ENCODE measurements around the gene FGF23. TPM values are rescaled to one million over a fixed set of nuclear protein-coding genes. Genes with fewer than 3 reads are reported as not detected.

The FGF23 gene
- total and polyA plus RNA-seq, 4 donors = 0.10 to 0.83 (median 0.47) TPM; not detected in 1

- H3K9me3 ChIP-seq (ENCODE audit: control insufficient read depth in 4 of 4, low read length in 3 of 4) = no peaks in the 10 kb centered on the region
- no peak overlapping the region for H3K4me3 ChIP-seq (ENCODE audit: low read depth in 1 of 3, low read length in 3 of 3)
- H3K4me1 ChIP-seq (ENCODE audit: control insufficient read depth in 4 of 4, insufficient read depth in 4 of 4, low read length in 3 of 4) = no peaks in the 10 kb centered on the region
- H3K27ac ChIP-seq (ENCODE audit: low read depth in 1 of 2, low read length in 2 of 2) = no peak overlapping the region
- H3K9ac ChIP-seq (ENCODE audit: low read depth in 1 of 2, low read length in 2 of 2) = no peak overlapping the region
- H3K36me3 ChIP-seq (ENCODE audit: control insufficient read depth in 4 of 4, insufficient read depth in 3 of 4, low read depth in 1 of 4, low read length in 3 of 4) = no peaks in the 10 kb centered on the region
- no peak for TF ChIP-seq GABPA (IDR thresholded peaks at IDR 0.05 in 1 of 2, conservative IDR thresholded peaks at IDR 0.05 in 1 of 2)
- TF ChIP-seq JUND (IDR thresholded peaks at IDR 0.05) = no peak
- TF ChIP-seq SP1 (IDR thresholded peaks at IDR 0.05) = no peak
- TF ChIP-seq, protein P1, sequence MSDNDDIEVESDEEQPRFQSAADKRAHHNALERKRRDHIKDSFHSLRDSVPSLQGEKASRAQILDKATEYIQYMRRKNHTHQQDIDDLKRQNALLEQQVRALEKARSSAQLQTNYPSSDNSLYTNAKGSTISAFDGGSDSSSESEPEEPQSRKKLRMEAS (IDR thresholded peaks at IDR 0.05) = no peak
- no peak for TF ChIP-seq ZBTB33 (IDR thresholded peaks at IDR 0.05)
- TF ChIP-seq, protein P2, sequence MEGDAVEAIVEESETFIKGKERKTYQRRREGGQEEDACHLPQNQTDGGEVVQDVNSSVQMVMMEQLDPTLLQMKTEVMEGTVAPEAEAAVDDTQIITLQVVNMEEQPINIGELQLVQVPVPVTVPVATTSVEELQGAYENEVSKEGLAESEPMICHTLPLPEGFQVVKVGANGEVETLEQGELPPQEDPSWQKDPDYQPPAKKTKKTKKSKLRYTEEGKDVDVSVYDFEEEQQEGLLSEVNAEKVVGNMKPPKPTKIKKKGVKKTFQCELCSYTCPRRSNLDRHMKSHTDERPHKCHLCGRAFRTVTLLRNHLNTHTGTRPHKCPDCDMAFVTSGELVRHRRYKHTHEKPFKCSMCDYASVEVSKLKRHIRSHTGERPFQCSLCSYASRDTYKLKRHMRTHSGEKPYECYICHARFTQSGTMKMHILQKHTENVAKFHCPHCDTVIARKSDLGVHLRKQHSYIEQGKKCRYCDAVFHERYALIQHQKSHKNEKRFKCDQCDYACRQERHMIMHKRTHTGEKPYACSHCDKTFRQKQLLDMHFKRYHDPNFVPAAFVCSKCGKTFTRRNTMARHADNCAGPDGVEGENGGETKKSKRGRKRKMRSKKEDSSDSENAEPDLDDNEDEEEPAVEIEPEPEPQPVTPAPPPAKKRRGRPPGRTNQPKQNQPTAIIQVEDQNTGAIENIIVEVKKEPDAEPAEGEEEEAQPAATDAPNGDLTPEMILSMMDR (IDR thresholded peaks at IDR 0.05; ENCODE audit: low read depth, low read length, missing input control) = no peak
- TF ChIP-seq HNF4A (conservative IDR thresholded peaks at IDR 0.05) = no peak
- TF ChIP-seq FOXA1 (IDR thresholded peaks at IDR 0.05) = no peak
- no peak for TF ChIP-seq YY1 (IDR thresholded peaks at IDR 0.05)
- no peak for TF ChIP-seq NR2F2 (IDR thresholded peaks at IDR 0.05)
- no peak for TF ChIP-seq TAF1 (conservative IDR thresholded peaks at IDR 0.05)
- no peak for TF ChIP-seq RAD21 (IDR thresholded peaks at IDR 0.05)
- DNase-seq (ENCODE audit: low spot score) = no peak
- H3K27me3 ChIP-seq (ENCODE audit: control insufficient read depth in 4 of 4, insufficient read depth in 4 of 4, low read length in 3 of 4) = no peaks in the 10 kb centered on the region
- 73% methylated on average over 3 of the region's 3 CpGs for WGBS
These were observed 21.6 kb upstream of the FGF23 start for GRCh38 chr12:4401117-4401516.

GRCh38 chr12:4395818-4396217 is 16.3 kb upstream of the FGF23 start:
- peaks cover 0 to 5% (median 2%) of the 10 kb centered on the region in 4 donors for H3K27me3 ChIP-seq (ENCODE audit: control insufficient read depth in 4 of 4, insufficient read depth in 4 of 4, low read length in 3 of 4)
- no peak overlapping the region for H3K27ac ChIP-seq (ENCODE audit: low read depth in 1 of 2, low read length in 2 of 2)
- WGBS = 82% methylated on average over 2 of the region's 2 CpGs
- H3K4me3 ChIP-seq (ENCODE audit: low read depth in 1 of 3, low read length in 3 of 3) = no peak overlapping the region
- H3K4me1 ChIP-seq (ENCODE audit: control insufficient read depth in 4 of 4, insufficient read depth in 4 of 4, low read length in 3 of 4) = no peaks in the 10 kb centered on the region
- H3K9ac ChIP-seq (ENCODE audit: low read depth in 1 of 2, low read length in 2 of 2) = no peak overlapping the region
- H3K9me3 ChIP-seq (ENCODE audit: control insufficient read depth in 4 of 4, low read length in 3 of 4) = no peaks in the 10 kb centered on the region
- no peak for TF ChIP-seq RAD21 (IDR thresholded peaks at IDR 0.05)
- TF ChIP-seq HNF4G (IDR thresholded peaks at IDR 0.05) = no peak
- no peak for TF ChIP-seq ATF3 (IDR thresholded peaks at IDR 0.05)
- TF ChIP-seq FOXA1 (IDR thresholded peaks at IDR 0.05) = no peak
- TF ChIP-seq FOXA2 (IDR thresholded peaks at IDR 0.05) = no peak
- no peak for TF ChIP-seq YY1 (IDR thresholded peaks at IDR 0.05)
- no peak for TF ChIP-seq EGR1 (IDR thresholded peaks at IDR 0.05; ENCODE audit: low read depth in 2 of 2)
- TF ChIP-seq SP1 (IDR thresholded peaks at IDR 0.05) = no peak
- TF ChIP-seq JUND (IDR thresholded peaks at IDR 0.05) = no peak
- no peak for TF ChIP-seq REST (IDR thresholded peaks at IDR 0.05)
- TF ChIP-seq ZBTB33 (IDR thresholded peaks at IDR 0.05) = no peak
- no peak for TF ChIP-seq GABPA (IDR thresholded peaks at IDR 0.05 in 1 of 2, conservative IDR thresholded peaks at IDR 0.05 in 1 of 2)
- no peak for TF ChIP-seq NR2F2 (IDR thresholded peaks at IDR 0.05)
- no peak for TF ChIP-seq HNF4A (conservative IDR thresholded peaks at IDR 0.05)
- TF ChIP-seq, protein P2 (IDR thresholded peaks at IDR 0.05; ENCODE audit: low read depth, low read length, missing input control) = no peak
- TF ChIP-seq RXRA (IDR thresholded peaks at IDR 0.05) = no peak
- TF ChIP-seq, protein P1 (IDR thresholded peaks at IDR 0.05) = no peak
- no peak for TF ChIP-seq TAF1 (conservative IDR thresholded peaks at IDR 0.05)
- no peaks in the 10 kb centered on the region for H3K36me3 ChIP-seq (ENCODE audit: control insufficient read depth in 4 of 4, insufficient read depth in 3 of 4, low read depth in 1 of 4, low read length in 3 of 4)
- DNase-seq (ENCODE audit: low spot score) = no peak
